Right lobe of liver (tissue), 4 donors: ENCODE measurements around the gene RAB8A.

Experiments used
- CTCF ChIP-seq, 4 donors: fragments of 200-600 bp in 3 of 4; fragments of 450-650 bp in 1 of 4; IDR thresholded peaks; one replicate each; pipeline versions ENCODE4 v1.5.1 to v1.8.0; 2016 to 2022; ENCODE audit warnings: antibody characterized with exemption in 4 of 4, mild to moderate bottlenecking in 2 of 4
- POLR2A ChIP-seq: fragments of 450-650 bp; IDR thresholded peaks from one replicate; pipeline ENCODE4 v1.6.1; 2017; ENCODE audit warnings: antibody characterized with exemption, mild to moderate bottlenecking
- donor health status: DM: no; HTN: no; CAD: no.
- donor health status: DM: no; HTN: no; CAD: no.
- donor health status: DM: no; HTN: yes; CAD: no.

- TF ChIP-seq CTCF (IDR thresholded peaks at IDR 0.05) (no peak), POLR2A (no peak)
Measured at GRCh38 chr19:16153582-16154336, 42.1 kb downstream of the RAB8A start.
